ENCODE results near the gene RAB1A.

GRCh38 chr2:65077898-65078297 lies 52.0 kb downstream of the RAB1A start:
- TF ChIP-seq CTCF (conservative IDR thresholded peaks at IDR 0.05; ENCODE audit: low read depth, low read length) (no peak), EZH2 (IDR thresholded peaks at IDR 0.05; ENCODE audit: borderline replicate concordance, low read depth, low read length, poor library complexity, severe bottlenecking) (no peak)

Measured in A673 (cell line).